Superior temporal gyrus (tissue), 1 donor: ENCODE data around the gene POU1F1.
A peak's percentile ranks its signal among the peaks of the same experiment; 100 is the strongest.
"Not testable (repeated sequence)": the region's sequence is repeated elsewhere in the genome, so short reads cannot be mapped to it uniquely, and the experiment has no call there.

Source experiments
- DNase-seq: peaks from one replicate; pipeline ENCODE4 v3.0.0-alpha.2; 2016; ENCODE audit errors: extremely low spot score

Gene POU1F1

GRCh38 chr3:87276484-87276883 lies at the start of gene POU1F1:
Gene POU1F1, minus strand, starts transcription at chr3:87276584. Its CDS starts 122 bp downstream, at chr3:87276462.
- DNase-seq = no peak

GRCh38 chr3:87324609-87325008 lies 48.2 kb upstream of the POU1F1 start:
- no peak for DNase-seq

- DNase-seq = no peak
Observed at GRCh38 chr3:87320756-87321626, 44.6 kb upstream of the POU1F1 start.

GRCh38 chr3:87318617-87319021 lies 42.2 kb upstream of the POU1F1 start:
- no peak for DNase-seq

- no peak for DNase-seq
Observed at GRCh38 chr3:87317779-87318178, 41.4 kb upstream of the POU1F1 start.

GRCh38 chr3:87313641-87314040 lies 37.3 kb upstream of the POU1F1 start:
- DNase-seq = no peak

- no peak for DNase-seq
Observed at GRCh38 chr3:87311309-87311708, 34.9 kb upstream of the POU1F1 start.

- no peak for DNase-seq
Observed at GRCh38 chr3:87309601-87310000, 33.2 kb upstream of the POU1F1 start.

GRCh38 chr3:87307805-87308204 lies 31.4 kb upstream of the POU1F1 start:
- DNase-seq = no peak

GRCh38 chr3:87305517-87305916 lies 29.1 kb upstream of the POU1F1 start:
- DNase-seq = no peak

GRCh38 chr3:87305031-87305430 lies 28.6 kb upstream of the POU1F1 start:
- not testable (repeated sequence) for DNase-seq

- DNase-seq = peak; percentile 84
Observed at GRCh38 chr3:87298111-87298718, 21.8 kb upstream of the POU1F1 start.

GRCh38 chr3:87288446-87288845 lies 12.1 kb upstream of the POU1F1 start:
- no peak for DNase-seq

GRCh38 chr3:87287011-87287410 lies 10.6 kb upstream of the POU1F1 start:
- no peak for DNase-seq

GRCh38 chr3:87272718-87273341 lies 3.6 kb downstream of the POU1F1 start:
- no peak for DNase-seq

GRCh38 chr3:87270908-87271700 lies 5.3 kb downstream of the POU1F1 start:
- DNase-seq = no peak

GRCh38 chr3:87269723-87270122 lies 6.7 kb downstream of the POU1F1 start:
- DNase-seq = no peak

- no peak for DNase-seq
Observed at GRCh38 chr3:87268646-87269211, 7.7 kb downstream of the POU1F1 start.

GRCh38 chr3:87267953-87268645 lies 8.3 kb downstream of the POU1F1 start:
- DNase-seq = no peak

GRCh38 chr3:87261925-87262324 lies 14.5 kb downstream of the POU1F1 start:
- no peak for DNase-seq

- DNase-seq = peak; percentile 86
Observed at GRCh38 chr3:87260270-87260669, 16.1 kb downstream of the POU1F1 start.
